Measurements from ENCODE around the gene R3HDM1.
A peak's percentile ranks its signal among the peaks of the same experiment; 100 is the strongest.
"Not testable (repeated sequence)": the region's sequence is repeated elsewhere in the genome, so short reads cannot be mapped to it uniquely, and the experiment has no call there.

R3HDM1 gene

DNA sequence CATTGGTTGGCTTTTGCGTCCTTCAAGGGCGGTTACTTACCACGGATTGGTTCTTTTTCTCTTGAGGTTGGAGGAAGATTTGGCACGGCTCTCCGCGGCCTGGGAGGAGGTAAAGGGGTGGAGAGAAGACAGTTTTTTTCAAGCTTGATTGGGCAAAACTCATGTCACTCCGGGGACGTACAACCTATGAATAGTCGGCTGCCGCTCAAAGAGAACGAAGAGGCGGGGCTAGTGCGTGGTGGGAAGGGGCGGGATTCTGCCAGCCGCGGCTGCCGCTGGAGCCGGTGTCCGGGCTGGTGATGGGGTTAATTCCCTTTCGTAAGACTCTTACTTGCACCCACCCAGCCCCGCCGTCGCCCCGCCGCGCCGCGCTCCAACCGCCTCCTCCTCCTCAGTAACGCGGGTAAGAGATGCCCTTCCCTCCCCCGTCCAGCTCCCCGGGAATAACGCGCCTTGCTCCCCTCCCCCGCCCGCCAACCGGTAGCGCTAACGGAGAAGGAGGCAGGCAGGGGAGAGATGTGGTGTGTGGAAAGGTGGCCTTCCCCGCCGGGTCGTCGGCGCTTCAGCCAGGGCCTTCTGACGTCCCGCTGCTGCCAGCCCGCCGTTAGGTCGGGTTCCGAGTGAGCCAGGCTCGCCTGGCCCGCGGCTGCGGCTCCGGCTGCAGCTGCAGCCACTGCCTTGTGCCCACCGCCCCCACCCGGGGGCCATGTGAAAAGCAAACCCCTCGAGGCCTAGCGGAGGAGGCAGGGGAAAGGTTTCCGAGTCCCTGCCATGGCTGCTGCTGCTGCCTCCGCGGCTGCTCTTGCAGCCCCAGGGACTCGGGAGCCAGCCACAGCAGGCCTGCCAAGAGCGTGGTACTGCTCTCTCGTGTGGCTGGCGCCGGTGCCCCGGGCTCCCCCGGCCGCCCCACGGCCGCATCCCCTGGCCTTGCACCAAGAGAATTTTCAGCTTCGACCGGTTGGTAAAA, at the start of gene R3HDM1:
Gene R3HDM1, plus strand, starts transcription at position 254 of the 967 bp plus-strand sequence. CDS start 73,362 bp downstream, outside the sequence.
- peak; percentile 70 for DNase-seq (ENCODE audit: low read depth)

DNA sequence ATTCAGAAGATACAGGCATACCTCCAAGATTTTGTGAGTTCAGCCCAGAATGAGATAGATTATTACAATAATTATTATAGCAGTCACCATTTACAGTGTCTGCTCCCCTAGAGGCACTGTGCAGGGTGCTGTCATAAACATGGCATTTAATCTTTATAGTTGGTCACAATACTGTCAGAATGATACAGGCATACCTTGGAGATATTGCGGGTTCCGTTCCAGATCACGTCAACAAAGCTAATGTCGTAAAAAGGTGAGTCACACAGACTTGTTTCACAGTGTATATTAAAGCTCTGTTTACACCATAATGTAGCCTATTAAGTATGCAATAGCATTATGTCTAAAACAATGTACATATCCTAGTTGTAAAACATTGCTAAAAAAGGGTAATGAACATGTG, 45.8 kb upstream of the R3HDM1 start:
- DNase-seq (ENCODE audit: low read depth), result no peak

DNA sequence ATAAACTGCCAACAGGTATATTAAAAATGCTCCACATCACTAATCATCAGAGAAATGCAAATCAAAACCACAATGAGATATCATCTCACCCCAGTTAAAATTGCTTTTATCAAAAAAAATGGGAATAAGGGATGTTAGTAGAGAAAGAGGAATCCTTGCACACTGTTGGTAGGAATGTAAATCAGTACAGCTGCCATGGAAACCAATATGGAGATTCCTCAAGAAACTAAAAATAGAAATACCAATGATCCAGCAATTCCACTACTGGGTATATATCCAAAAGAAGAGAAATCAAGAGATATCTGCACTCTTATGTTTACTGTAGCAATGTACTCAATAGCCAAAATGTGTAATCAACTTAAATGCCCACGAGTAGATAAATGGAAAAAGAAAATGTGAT, 40.9 kb upstream of the R3HDM1 start:
- DNase-seq (ENCODE audit: low read depth), result no peak

DNA sequence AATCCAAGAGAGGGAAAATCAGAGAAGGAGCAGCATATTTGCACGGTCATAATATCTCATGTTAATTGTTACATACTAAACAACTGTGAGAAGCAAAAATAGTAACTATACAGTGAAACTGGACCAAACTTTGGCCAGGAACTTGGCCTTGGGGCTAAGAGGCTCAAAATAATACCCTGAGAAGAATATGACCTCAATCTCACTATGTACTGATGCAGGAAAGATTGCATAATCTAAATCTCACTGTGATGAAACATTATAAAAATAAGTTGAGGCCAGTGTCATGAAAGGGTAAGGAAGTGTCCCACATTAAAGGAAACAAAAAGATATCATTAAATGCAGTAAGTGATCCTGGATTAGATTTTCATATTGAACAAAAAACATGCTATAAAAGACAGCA, 36.8 kb upstream of the R3HDM1 start:
- no peak for DNase-seq (ENCODE audit: low read depth)

DNA sequence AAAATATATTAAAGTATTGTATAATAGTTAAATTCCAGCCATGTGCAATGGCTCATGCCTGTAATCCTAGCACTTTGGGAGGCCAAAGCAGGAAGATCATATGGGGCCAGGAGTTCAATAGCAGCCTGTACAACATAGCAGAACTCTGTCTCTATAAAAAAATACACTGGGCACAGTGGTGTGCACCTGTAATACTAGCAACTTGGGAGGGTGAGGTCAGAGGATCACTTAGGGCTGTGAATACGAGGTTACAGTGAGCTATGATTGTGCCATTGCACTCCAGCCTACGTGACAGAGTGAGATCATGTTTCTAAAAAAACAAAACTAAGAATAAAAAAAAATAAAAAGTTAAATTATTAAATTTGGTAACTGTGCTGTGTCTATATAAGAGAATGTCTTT, 36.4 kb upstream of the R3HDM1 start:
- no peak for DNase-seq (ENCODE audit: low read depth)

DNA sequence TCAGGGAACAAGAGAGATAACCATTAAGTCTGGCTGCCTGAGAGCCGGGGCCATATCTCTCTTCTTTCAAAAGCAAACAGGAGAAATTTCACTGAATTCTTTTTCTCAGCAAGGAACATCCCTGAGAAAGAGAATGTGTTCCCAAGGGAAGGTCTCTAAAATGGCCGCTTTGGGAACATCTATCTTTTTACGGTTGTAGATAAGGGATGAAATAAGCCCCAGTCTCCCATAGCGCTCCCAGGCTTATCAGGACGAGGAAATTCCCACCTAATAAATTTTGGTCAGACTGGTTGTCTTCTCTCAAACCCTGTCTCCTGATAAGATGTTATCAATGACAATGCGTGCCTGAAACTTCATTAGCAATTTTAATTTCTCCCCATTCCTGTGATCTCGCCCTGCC, 32.7 kb upstream of the R3HDM1 start:
- DNase-seq (ENCODE audit: low read depth), result not testable (repeated sequence)

DNA sequence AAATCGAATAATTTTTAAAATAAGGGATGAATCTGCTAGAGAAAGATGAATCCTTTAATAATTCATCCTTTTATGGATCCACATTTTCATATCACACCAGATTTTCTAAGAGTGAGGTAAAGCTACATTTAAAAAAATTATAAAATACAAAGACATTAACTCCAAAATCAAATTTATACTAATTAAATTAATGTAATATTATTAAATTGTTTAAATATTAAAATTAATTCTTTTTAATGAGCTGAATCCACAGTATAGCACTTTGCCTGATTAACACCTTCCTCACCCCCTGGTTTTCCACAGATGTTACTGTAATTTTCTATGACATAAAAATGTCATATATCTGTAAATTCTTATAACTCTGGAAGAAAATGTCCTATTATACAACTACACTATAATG, 26.5 kb upstream of the R3HDM1 start:
- no peak for DNase-seq (ENCODE audit: low read depth)

DNA sequence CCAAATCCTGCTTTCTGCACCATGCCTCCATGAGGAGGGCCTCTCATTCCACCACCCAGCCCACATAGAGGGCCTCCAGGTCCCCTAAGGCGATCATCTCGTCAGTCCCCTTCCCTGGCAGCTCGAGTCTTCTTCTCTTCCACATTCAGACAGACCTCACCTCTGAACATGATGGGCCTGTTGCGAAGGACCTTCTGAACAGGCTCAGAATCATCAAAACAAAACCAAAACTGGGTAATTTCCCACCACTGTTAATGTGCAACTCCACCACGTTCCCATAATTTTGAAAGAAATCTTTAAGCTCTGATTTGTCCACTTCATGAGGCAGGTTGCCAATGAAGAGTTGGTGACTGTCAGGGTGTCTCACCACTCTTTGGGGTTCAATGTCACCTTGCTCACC, 20.7 kb upstream of the R3HDM1 start:
- no peak for DNase-seq (ENCODE audit: low read depth)

DNA sequence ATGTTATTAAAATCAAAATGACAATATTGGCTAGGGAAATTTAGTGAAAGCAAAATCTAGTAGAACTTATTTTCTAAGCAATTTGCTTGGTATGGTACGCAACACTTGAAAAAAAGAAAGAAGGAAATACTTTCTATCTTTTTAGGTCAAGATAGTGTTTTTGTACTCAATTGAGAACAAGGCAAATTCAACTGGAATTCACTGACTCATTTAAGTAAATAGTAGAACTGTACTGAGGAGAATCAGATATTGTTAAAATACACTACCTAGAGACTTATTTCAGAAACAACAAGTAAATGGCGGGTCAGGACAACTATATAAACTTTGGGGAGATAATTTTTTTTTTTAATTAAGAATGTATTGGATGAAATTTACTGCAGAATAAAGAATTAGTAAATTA, 19.2 kb upstream of the R3HDM1 start:
- DNase-seq (ENCODE audit: low read depth), result no peak

DNA sequence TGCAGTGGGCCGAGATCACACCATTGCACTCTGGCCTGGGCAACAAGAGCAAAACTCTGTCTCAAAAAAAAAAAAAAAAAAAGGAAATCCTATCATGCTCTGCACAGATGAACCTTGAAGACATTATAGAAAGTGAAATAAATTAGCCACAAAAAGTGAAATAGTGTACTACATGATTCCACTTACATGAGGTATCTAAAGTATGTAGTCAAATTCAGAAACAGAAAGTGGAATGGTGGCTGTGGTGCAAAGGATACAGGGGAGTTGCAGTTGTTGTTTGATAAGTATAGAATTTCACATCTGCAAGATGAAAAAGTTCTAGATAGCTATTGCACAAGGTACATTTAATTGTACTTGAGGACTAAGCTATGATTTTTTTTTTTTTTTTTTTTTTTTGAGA, 5.5 kb upstream of the R3HDM1 start:
- DNase-seq (ENCODE audit: low read depth), result no peak

DNA sequence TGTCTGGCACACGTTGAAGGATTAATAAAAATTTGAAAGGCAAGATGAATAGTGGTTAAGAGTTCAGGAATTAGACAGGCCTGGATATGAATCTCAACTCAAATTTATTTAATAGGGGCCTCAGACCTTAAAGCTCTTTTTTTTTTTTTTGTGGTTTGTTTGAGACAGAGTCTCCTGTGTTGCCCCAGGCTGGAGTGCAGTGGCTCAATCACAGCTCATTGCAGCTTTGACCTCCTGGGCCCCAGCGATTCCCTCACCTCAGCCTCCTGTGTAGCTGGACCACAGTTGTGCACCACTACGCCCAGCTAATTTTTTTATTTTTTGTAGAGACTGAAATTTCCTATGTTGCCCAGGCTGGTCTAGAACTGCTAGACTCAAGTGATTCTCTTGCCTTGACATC, 3.3 kb upstream of the R3HDM1 start:
- no peak for DNase-seq (ENCODE audit: low read depth)

DNA sequence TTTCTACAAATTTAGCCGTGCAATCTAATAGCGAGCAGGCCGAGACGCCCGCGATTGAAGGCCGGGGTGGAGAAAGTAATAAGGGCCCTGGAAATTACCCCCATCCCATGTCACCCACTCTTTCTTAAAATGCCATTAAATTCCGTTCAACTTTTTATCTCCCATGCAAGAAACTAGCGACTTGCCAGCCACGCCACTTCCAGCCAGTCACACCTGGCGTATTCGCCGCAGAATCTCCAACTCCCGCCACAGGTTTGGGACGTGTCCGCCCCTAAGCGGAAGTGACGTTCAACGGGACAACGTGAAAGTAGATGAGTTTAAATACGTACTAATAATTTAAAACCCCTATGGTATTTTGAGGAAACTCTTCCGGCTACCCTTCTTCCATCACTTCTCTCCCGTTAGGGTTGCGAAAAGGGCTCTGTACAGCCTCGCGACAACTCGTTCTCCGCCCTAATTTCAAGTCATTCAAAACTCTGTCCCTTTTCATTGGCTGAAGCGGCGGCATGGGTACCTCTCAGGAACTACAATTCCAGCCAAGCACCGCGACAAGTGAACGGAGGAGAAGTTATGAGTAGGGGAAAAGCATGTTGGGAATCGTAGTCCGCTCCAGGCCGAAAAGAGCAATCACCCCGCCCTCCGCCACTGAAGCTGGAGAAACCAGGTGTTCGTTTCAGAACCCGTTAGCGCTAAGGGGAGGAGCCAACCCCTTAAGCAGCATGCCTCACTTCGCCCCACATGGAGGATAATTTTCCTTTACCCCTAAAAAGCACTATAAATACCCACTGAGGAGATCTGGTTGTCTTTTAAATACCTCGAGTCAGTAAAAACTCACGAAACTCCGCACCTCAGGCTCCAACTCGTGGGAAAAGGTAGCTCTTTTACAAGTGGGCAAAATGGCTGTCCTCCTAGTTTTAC, 712 bp upstream of the R3HDM1 start, which contains the start of gene ZRANB3:
Gene ZRANB3, minus strand, starts transcription at position 906 of the 918 bp plus-strand sequence.
- DNase-seq (ENCODE audit: low read depth), result peak; percentile 67

DNA sequence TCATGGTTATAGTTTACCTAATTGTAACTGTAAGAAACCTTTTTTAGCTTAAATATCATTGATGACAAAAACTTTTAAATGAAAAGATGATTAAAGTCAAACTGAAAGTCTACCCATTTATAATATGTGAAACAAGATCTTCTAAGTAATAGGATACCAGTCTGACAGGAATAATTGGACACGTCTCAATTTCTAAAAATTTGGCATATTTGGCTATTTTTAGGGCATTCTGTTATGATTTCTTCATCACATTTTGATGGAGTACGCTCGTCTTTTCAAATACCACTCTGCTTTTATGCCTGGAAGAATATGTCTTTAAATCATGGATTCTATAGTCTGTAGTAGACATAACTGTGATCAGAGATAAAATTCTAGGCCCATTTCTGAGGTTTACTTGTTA, 1.3 kb downstream of the R3HDM1 start:
- DNase-seq (ENCODE audit: low read depth), result no peak

DNA sequence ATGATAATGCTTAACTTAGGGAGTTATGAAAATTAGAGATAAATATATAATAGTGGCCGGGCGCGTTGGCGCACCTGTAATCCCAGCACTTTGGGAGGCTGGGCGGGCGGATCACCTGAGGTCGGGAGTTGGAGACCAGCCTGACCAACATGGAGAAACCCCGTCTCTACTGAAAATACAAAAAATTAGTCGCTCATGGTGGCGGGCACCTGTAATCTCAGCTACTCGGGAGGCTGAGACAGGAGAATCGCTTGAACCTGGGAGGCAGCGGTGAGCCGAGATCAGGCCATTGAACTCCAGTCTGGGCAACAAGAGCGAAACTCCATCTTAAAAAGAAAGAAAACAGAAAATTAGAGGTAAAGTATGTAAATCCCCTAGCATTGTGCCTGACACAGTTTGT, 2.3 kb downstream of the R3HDM1 start:
- not testable (repeated sequence) for DNase-seq (ENCODE audit: low read depth)

DNA sequence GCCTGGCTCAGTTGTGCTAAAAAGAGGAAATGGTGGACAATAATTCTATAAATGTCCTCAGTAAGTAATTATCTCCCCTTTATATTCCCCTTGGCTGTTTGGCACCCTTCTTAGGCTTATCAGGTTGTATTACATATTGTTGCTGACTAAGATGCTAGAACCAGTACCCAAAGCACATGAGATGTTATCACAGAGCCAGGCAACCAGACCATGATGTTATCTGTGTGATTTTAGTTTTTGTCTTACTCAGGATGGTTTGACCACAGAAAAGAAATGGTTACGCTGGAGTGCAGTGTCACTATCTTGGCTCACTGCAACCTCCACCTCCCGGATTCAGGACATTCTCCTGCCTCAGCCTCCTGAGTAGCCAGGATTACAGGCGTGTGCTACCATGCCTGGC, 15.2 kb downstream of the R3HDM1 start:
- DNase-seq (ENCODE audit: low read depth), result no peak

DNA sequence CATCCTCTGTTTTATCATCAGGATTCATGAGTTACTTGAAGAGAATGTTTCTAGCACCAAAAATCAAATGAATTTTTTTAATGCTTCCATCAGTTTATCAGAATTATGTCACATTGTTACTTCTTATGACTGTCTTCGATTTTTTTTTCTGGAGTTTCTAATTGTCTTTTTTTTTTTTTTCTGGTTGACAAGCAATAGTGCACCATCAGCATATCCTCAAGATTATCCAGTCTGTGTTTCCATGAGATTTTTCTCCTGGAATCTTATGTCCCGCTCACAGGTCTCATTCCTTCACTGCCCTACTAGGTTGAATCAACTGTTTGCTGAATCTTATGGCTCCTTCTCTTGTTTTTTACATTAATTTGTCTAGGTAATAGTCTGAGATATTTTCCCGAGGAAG, 16.0 kb downstream of the R3HDM1 start:
- no peak for DNase-seq (ENCODE audit: low read depth)

DNA sequence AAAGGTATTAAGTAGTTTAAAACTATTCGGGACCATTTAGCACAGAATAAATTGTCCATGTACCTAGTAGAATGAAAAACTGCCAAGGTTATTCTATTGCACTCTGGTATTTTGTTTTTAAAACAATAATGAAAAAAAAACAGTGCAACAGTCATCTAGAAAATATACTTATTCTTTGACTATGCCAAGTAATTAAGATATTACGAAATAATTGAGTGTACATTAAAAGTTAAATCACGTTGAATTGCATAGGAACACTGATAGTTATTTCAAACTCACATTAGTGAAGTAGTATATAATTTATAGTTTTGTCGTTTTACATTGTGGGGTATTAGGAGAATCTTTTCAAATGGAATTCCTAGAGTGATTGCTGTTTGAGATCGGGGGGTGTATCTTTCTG, 20.1 kb downstream of the R3HDM1 start:
- no peak for DNase-seq (ENCODE audit: low read depth)

DNA sequence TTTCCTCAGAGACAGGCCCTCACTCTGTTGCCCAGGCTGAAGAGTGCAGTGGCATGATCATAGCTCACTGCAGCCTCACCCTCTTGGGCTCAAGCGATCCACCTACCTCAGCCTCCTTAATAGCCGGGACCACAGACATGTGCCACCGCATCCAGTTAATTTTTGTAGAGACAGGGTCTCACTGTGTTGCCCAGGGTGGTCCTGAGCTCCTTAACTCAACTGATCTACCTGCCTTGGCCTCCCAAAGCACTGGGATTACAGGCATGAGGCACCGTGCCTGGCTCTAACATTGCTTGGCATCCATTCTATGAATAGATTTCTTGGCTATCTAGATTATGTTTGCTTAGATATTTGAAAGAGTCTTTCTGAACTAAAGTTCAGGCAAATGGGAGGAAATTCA, 21.6 kb downstream of the R3HDM1 start:
- no peak for DNase-seq (ENCODE audit: low read depth)

DNA sequence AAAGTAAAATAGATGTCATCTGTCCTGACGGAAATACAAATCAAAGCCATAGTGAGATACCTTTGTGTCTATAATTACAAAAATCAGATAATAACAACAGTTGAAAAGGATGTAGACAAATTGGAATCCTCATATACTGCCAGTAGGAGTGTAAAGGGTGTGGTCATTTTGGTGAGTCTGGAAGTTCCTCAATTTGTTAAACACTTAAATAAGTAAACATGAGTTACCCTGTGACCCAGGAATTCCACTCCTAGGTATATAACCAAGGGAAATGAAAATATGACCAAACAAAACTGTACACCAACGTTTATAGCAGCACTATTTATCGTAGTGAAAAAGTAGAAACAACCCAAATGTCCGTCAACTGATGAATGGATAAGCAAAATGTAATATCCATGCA, 24.0 kb downstream of the R3HDM1 start:
- DNase-seq (ENCODE audit: low read depth), result no peak

DNA sequence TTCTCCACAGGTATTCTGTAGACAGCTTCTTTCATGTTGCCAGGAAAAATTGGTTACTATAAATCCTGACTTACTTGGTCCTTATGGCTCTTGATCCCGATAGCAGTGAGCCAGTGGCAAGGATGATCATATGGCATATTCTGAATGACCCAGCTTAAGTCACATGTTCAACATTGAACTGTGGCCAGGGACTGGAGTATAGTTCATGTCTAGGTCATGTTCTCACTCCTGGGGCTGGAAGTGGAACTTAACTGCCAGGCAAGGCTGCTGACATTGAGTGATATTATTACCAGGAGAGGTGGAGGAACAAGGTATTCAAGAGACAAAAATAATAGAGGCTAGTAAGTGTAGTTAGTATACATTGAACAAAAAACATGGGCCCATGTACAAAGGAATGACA, 26.2 kb downstream of the R3HDM1 start:
- DNase-seq (ENCODE audit: low read depth), result no peak

DNA sequence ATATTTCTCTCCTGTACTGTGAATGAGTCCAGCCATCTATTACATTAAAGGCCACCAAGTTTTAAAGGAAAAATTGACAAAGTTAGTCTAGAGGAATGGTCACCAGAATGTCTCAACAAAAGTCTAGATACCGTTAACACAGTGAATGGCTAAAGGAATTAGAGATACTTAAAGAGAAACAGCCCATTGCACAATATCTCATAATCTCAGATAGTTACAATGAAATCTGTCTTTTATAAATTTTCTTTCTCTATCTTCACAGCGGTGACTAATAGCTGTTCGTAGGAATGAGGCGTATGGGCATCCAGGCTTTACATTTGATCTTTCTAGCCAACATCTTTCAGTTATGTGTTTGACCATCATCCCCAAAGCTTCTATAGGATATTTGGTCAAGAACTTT, 30.6 kb downstream of the R3HDM1 start:
- DNase-seq (ENCODE audit: low read depth), result no peak

DNA sequence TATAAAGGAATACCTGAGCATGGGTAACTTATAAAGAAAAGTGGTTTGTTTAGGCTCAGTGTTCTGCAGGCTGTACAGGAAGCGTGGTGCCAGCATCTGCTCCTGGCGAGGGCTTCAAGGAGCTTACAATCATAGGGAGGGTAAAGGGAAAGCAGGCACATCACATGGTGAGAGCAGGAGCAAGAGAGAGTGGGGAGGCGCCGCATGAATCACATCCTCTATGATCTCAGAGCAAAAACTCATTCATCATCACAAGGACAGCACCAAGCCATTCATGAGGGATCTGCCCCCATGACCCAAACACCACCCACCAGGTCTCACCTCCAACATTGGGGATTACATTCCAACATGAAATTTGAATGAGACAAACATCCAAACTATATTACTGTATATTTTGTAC, 32.5 kb downstream of the R3HDM1 start:
- DNase-seq (ENCODE audit: low read depth), result no peak

DNA sequence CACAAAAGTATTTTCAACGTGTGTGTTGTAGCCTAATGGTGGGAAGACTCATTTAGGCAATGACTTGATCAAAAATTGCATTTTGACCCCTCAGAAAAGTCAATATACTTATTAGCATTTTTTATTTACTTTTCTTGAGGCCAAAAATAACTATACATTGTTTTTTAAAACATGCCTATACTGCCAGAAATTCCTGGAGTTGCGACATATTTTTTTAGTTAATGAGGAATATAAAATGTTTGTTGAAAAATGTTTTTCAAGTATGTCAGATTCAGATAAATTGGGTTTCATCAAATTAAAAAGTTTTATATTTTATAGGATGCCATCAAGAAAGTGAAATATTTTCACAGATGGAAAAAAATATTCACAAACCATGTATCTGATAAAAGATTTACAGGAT, 39.6 kb downstream of the R3HDM1 start:
- DNase-seq (ENCODE audit: low read depth), result no peak
